Measurements from ENCODE around the gene ZNF716. TPM values are rescaled to one million over a fixed set of nuclear protein-coding genes. Genes with fewer than 3 reads are reported as not detected.

Gene ZNF716
- total RNA-seq, 1 donor from 2014 or later, result not detected

- no peak for DNase-seq (ENCODE audit: low spot score)
- H3K27me3 Mint-ChIP-seq (ENCODE audit: unreplicated experiment), result peaks cover 12% of the 10 kb centered on the region
- peaks cover 43% of the 10 kb centered on the region for H3K9me3 Mint-ChIP-seq (ENCODE audit: unreplicated experiment)
- TF ChIP-seq CTCF (IDR thresholded peaks at IDR 0.05; ENCODE audit: unreplicated experiment), result no peak
- H3K4me1 Mint-ChIP-seq (ENCODE audit: unreplicated experiment), result no peaks in the 10 kb centered on the region
- H3K36me3 Mint-ChIP-seq (ENCODE audit: low read depth, unreplicated experiment), result peaks cover 13% of the 10 kb centered on the region
- no peak overlapping the region for H3K27ac Mint-ChIP-seq (ENCODE audit: unreplicated experiment)
- H3K4me3 Mint-ChIP-seq (ENCODE audit: unreplicated experiment), result no peak overlapping the region
Observed at GRCh38 chr7:57404967-57405421, 45.0 kb upstream of the ZNF716 start.

DNA sequence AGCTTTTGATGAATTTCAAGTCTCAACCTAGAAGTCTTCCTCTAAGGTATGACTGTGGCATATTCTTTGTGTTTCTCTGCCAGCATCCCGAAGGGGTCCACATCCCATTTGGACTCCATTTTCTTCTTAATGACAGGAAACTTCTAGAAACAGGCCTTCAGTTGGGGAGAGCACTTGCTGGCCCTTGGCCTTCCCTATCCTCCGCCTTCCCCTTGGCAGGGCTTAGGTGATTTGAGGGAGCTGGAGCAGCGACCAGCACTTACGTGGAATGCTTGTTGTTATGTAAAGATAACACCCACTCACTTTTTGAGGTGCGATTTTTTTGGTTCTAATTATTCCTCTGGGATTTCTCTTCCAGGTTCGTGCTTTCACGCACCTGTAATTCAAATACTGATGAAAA lies 42.9 kb upstream of the ZNF716 start:
- Mint-ChIP-seq H3K27me3 (ENCODE audit: unreplicated experiment) (peaks cover 13% of the 10 kb centered on the region), H3K4me1 (ENCODE audit: unreplicated experiment) (no peaks in the 10 kb centered on the region), H3K9me3 (ENCODE audit: unreplicated experiment) (peaks cover 35% of the 10 kb centered on the region), H3K27ac (ENCODE audit: unreplicated experiment) (no peak overlapping the region), H3K36me3 (ENCODE audit: low read depth, unreplicated experiment) (peaks cover 13% of the 10 kb centered on the region), H3K4me3 (ENCODE audit: unreplicated experiment) (no peak overlapping the region)
- DNase-seq (ENCODE audit: low spot score), result no peak
- no peak for TF ChIP-seq CTCF (IDR thresholded peaks at IDR 0.05; ENCODE audit: unreplicated experiment)

- H3K9me3 Mint-ChIP-seq (ENCODE audit: unreplicated experiment), result peaks cover 10% of the 10 kb centered on the region
- peaks cover 6% of the 10 kb centered on the region for H3K27me3 Mint-ChIP-seq (ENCODE audit: unreplicated experiment)
- H3K4me3 Mint-ChIP-seq (ENCODE audit: unreplicated experiment), result no peak overlapping the region
- no peaks in the 10 kb centered on the region for H3K36me3 Mint-ChIP-seq (ENCODE audit: low read depth, unreplicated experiment)
- H3K27ac Mint-ChIP-seq (ENCODE audit: unreplicated experiment), result no peak overlapping the region
- TF ChIP-seq CTCF (IDR thresholded peaks at IDR 0.05; ENCODE audit: unreplicated experiment), result no peak
- no peak for DNase-seq (ENCODE audit: low spot score)
- H3K4me1 Mint-ChIP-seq (ENCODE audit: unreplicated experiment), result no peaks in the 10 kb centered on the region
Observed at GRCh38 chr7:57412168-57412567, 37.8 kb upstream of the ZNF716 start.

DNA sequence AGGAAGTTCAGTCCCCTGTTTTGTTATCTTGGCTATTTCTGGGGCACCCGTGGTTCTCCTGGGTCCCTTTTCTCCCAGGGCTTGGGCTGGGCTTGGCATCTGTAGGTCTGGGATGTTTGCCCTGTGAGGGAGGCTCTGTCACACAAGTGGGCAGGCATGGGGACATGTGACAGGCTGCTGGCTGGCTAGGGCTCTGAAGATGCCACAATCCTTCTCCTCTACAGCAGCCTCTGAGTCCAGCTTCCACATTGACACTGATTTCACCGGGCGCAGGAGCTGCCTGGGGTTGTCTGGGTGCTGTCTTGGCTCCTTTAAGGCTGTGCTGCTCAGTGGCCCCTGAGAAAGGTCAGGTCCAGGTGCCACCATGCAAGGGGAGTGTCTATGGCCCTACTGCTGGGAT lies 37.4 kb upstream of the ZNF716 start:
- peaks cover 6% of the 10 kb centered on the region for H3K27me3 Mint-ChIP-seq (ENCODE audit: unreplicated experiment)
- H3K36me3 Mint-ChIP-seq (ENCODE audit: low read depth, unreplicated experiment), result no peaks in the 10 kb centered on the region
- no peaks in the 10 kb centered on the region for H3K4me1 Mint-ChIP-seq (ENCODE audit: unreplicated experiment)
- no peak for TF ChIP-seq CTCF (IDR thresholded peaks at IDR 0.05; ENCODE audit: unreplicated experiment)
- no peak overlapping the region for H3K27ac Mint-ChIP-seq (ENCODE audit: unreplicated experiment)
- no peak overlapping the region for H3K4me3 Mint-ChIP-seq (ENCODE audit: unreplicated experiment)
- no peak for DNase-seq (ENCODE audit: low spot score)
- H3K9me3 Mint-ChIP-seq (ENCODE audit: unreplicated experiment), result peaks cover 6% of the 10 kb centered on the region

GRCh38 chr7:57413529-57414398 lies 36.2 kb upstream of the ZNF716 start:
- no peak for DNase-seq (ENCODE audit: low spot score)
- Mint-ChIP-seq H3K4me1 (ENCODE audit: unreplicated experiment) (no peaks in the 10 kb centered on the region), H3K36me3 (ENCODE audit: low read depth, unreplicated experiment) (no peaks in the 10 kb centered on the region), H3K27me3 (ENCODE audit: unreplicated experiment) (peaks cover 6% of the 10 kb centered on the region), H3K9me3 (ENCODE audit: unreplicated experiment) (peaks cover 13% of the 10 kb centered on the region), H3K27ac (ENCODE audit: unreplicated experiment) (no peak overlapping the region), H3K4me3 (ENCODE audit: unreplicated experiment) (no peak overlapping the region)
- no peak for TF ChIP-seq CTCF (IDR thresholded peaks at IDR 0.05; ENCODE audit: unreplicated experiment)
